ENCODE results near the gene HNF1A.
"Not testable (repeated sequence)": the region's sequence is repeated elsewhere in the genome, so short reads cannot be mapped to it uniquely, and the experiment has no call there.

Gene HNF1A

DNA sequence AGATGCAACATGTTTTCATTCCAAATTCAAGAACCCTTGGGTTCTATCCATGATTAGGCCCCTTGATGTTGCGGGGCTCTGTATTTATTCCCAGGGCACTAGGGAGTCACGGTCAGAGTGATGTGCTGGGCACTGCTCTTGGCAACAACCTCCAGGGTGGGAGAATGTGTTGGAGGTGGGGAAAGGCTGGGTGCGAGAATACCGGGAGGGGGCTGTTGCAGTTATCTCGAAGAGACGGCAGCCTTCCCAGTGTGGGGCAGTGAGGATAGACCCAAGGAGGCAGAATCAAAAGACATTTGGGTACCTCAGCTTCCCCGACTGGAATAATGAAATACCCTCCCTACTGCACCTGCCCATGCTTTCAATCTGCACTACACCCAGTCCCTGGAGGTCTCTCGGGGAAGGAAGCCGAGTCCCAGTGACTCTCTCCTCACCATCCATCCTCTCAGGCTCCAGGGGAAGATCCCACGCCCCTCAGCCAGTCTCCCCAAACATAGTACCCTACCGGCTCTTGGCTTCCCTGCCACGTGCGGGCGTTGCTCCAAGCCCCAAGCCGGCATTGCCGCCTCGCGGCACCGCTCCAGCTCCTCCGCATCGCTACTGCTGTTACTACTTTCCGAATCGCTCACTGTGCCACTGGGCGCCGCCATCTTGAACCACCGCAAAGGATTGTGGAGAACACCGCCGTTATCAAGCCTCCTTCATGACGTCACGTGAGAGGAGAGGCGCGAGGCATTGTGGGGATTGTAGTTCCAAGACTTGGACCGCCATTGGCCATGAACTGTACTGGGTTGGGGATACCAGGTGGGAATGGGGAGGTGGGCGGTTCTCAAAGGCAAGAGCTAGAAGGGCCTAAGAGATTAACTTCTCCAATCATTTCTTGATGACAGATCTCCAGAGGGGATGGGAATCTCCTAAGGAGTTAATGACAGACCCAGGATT is 37.8 kb downstream of the HNF1A start, which contains the start of gene C12orf43:
C12orf43 (minus strand) TSS at position 663 of the 942 bp plus-strand sequence; CDS start at position 650, 13 bp downstream.
- no peak for FAIRE-seq

- FAIRE-seq = no peak
These were observed 39.7 kb downstream of the HNF1A start for GRCh38 chr12:121017966-121018491.

DNA sequence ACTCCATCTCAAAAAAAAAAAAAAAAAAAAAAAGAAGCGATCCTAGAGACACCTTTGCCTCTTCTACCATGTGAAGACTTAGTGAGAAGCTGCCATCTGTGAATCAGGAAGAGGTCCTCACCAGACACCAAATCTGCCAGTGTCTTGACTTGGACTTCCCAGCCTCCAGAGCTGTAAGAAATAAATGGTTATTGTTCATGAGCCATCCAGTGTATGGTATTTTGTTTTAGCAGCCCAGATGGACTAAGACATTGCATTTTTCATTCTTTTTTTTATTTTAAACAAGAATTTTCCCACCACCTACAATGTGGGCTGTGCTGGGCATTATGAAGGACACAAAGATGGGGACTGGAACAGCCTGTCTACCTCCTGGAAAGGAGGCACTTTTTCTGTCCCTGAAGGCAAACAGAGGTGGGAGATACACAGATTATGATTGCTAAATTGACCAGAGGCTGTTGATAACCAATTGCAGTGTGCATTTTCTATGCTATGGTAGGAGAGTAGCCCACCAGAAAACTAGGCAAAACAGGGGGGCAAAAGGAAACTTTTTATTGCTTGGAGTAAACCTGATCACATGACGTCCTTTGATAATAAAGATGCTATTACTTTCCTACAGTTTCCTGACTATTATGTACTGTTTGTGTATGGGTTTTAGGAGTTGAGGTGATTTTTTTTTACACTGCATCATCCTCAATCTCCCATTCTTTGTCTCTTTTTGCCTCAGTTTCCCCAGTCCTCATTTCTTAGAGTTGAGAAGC is 40.7 kb downstream of the HNF1A start:
- FAIRE-seq = no peak

DNA sequence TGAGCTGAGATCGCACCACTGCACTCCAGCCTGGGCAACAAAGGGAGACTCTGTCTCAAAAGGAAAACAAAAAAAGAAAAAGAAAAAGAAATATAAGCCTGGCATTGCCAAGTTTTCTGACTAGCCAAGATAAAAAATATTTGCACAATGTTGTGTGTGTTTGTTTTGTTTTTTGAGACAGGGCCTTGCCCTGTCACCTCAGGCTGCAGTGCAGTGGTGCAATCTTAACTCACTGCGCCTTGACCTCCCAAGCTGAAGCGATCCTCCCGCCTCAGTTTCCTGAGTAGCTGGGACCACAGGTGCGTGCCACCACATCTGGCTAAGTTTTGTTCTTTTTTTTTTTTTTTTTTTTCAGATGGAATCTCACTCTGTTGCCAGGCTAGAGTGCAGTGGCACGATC is 43.4 kb downstream of the HNF1A start:
- FAIRE-seq = no peak

GRCh38 chr12:121022713-121023112 is 44.4 kb downstream of the HNF1A start:
- no peak for FAIRE-seq

DNA sequence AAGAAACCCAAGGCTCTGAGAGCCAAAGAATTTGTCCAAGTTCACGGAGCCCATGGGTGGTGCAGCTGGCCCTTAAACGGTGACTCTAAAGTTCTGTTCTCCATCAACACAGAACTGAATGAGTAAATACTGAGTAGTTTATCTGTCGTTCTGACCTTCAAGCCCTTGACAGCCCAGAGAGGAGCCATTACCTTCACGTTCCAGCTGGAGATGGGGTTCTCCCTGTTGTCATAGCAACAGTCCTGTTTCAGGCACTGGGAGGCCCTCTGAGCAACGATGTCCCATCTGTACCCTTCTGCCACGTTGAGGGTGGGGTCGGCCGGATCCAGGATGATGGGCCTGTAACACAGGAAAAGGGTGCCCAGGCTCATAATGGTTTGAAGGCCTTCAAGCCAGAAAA is 45.5 kb downstream of the HNF1A start:
- no peak for FAIRE-seq

GRCh38 chr12:121025442-121026226 is 47.3 kb downstream of the HNF1A start:
- FAIRE-seq = no peak

- no peak for FAIRE-seq
These were observed 48.1 kb downstream of the HNF1A start for GRCh38 chr12:121026274-121027045.

- FAIRE-seq = no peak
These were observed 52.4 kb downstream of the HNF1A start for GRCh38 chr12:121030576-121031212.

DNA sequence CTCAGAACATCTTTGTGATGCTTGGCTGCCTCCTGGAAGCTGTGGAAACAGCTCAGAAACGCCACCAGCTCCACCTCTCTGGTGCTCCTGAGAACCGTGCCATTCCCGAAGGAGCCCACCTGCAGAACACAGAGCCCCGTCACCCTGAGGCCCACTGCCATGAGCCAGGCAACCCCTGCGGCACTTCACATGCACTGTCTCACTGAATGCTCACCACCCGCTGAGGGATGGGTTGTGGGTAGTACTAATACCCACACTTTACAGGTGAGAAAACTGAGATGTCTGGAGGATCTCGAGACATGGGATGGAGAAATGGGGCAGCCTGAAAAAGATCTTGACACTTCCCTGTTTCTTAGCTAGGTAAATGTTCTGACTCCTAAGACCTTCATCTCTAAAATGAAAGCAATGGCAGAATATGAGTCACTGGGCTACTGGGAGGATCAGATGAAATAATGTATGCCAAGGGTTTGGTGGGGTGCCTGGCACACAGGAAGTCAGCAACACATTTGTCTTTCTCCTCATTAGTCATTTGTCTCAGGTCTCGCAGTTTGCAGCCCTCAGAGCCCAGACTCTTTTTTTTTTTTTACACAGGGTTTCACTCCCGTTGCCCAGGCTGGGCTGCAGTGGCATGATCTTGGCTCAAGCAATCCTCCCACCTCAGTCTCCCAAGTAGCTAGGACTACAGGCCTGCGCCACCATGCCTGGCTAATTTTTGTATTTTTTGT is 55.4 kb downstream of the HNF1A start:
- no peak for FAIRE-seq

DNA sequence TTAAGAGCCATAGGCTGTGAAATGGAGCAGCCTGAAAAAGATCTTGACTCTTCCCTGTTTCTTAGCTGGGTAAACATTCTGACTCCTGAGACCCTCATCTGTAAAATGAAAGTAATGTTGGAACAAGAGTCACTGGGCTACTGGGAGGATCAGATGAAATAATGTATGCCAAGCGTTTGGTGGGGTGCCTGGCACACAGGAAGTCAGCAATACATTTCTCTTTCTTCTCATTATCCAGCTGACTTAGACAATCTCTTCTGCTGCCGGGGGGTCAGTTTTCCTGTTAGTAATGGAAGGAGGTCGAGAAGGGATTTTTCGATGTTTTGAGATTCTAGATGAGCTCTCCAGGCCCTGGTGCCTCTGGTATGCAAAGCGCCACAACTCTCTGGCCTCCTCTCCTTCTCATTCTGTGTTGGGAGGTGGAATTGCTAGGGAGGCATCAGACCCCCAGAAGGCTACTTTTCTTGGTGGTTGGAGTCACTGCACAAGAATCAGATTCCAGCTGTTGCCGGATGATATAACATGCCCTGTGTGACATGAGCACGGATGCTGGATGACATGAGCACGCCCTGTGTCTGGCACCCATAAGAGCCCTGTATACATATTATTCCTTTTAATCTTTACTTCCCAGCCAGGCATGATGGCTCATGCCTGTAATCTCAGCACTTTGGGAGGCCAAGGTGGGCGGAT is 56.4 kb downstream of the HNF1A start:
- FAIRE-seq = no peak

- FAIRE-seq = no peak
These were observed 58.5 kb downstream of the HNF1A start for GRCh38 chr12:121036810-121037326.

GRCh38 chr12:121038861-121039668 is 60.7 kb downstream of the HNF1A start, which contains the start of gene OASL:
Gene OASL, minus strand, starts transcription at chr12:121039246. Its CDS starts 275 bp downstream, at chr12:121038971.
- no peak for FAIRE-seq

GRCh38 chr12:121043067-121043466 is 64.7 kb downstream of the HNF1A start:
- FAIRE-seq = no peak

- FAIRE-seq = not testable (repeated sequence)
These were observed 69.1 kb downstream of the HNF1A start for GRCh38 chr12:121047400-121047799.

- no peak for FAIRE-seq
These were observed 70.1 kb downstream of the HNF1A start for GRCh38 chr12:121048442-121048841.

DNA sequence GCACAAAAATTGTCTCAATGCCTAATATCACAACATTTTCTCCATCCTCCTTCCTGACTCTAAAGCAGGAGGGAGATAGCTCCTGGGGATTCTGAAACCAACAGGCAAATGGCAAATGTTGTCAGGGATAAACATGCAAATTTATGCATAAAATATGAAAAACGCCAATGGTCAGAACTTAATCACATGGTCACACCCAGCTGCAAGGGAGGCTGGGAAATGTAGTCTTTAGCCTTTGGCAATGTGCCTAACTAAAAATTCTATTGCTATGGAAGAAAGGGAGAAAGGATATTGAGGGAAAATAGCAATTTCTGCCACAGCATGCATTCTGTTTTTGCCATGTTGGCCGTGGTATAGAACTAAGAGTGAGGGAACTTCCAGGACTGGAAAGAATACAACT is 72.4 kb downstream of the HNF1A start:
- FAIRE-seq = no peak
